ENCODE results near the gene PLXNA4. TPM values are rescaled to one million over a fixed set of nuclear protein-coding genes. Genes with fewer than 3 reads are reported as not detected.
A peak's percentile ranks its signal among the peaks of the same experiment; 100 is the strongest.

PLXNA4 gene
- total and polyA plus RNA-seq, 8 donors = 0.15 to 12.8 (median 1.6) TPM

GRCh38 chr7:132112657-132113056 lies 463.6 kb downstream of the PLXNA4 start:
- intact Hi-C loops (cut with DNase I; ENCODE audit: low total_unique reads) = no loop called here
- H3K9me3 ChIP-seq = no peaks in the 10 kb centered on the region
- H3K27ac ChIP-seq = no peak overlapping the region
- TF ChIP-seq POLR2A (IDR thresholded peaks at IDR 0.05) (no peak), POLR2AphosphoS5 (IDR thresholded peaks at IDR 0.05) (no peak), EP300 (IDR thresholded peaks at IDR 0.05) (no peak)
- TF ChIP-seq, protein P1, sequence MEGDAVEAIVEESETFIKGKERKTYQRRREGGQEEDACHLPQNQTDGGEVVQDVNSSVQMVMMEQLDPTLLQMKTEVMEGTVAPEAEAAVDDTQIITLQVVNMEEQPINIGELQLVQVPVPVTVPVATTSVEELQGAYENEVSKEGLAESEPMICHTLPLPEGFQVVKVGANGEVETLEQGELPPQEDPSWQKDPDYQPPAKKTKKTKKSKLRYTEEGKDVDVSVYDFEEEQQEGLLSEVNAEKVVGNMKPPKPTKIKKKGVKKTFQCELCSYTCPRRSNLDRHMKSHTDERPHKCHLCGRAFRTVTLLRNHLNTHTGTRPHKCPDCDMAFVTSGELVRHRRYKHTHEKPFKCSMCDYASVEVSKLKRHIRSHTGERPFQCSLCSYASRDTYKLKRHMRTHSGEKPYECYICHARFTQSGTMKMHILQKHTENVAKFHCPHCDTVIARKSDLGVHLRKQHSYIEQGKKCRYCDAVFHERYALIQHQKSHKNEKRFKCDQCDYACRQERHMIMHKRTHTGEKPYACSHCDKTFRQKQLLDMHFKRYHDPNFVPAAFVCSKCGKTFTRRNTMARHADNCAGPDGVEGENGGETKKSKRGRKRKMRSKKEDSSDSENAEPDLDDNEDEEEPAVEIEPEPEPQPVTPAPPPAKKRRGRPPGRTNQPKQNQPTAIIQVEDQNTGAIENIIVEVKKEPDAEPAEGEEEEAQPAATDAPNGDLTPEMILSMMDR (IDR thresholded peaks at IDR 0.05) = no peak
- no peaks in the 10 kb centered on the region for H3K36me3 ChIP-seq
- H3K4me1 ChIP-seq = no peaks in the 10 kb centered on the region
- H3K27me3 ChIP-seq = no peaks in the 10 kb centered on the region
- H3K4me3 ChIP-seq = no peak overlapping the region
- 59 to 74% (median 68%) methylated on average over 4 of the region's 4 CpGs for WGBS, 5 donors
- peak in 1 of 2 donors; percentile 24 for DNase-seq

GRCh38 chr7:132112106-132112505 lies 464.2 kb downstream of the PLXNA4 start:
- TF ChIP-seq, protein P1 (IDR thresholded peaks at IDR 0.05) = no peak
- TF ChIP-seq EP300 (IDR thresholded peaks at IDR 0.05) = no peak
- no peak for TF ChIP-seq POLR2AphosphoS5 (IDR thresholded peaks at IDR 0.05)
- no peak for TF ChIP-seq POLR2A (IDR thresholded peaks at IDR 0.05)
- DNase-seq = no peak
- intact Hi-C loops (cut with DNase I; ENCODE audit: low total_unique reads) = no loop called here
- no peaks in the 10 kb centered on the region for H3K9me3 ChIP-seq
- no peaks in the 10 kb centered on the region for H3K36me3 ChIP-seq
- no peaks in the 10 kb centered on the region for H3K27me3 ChIP-seq
- H3K4me1 ChIP-seq = no peaks in the 10 kb centered on the region
- H3K4me3 ChIP-seq = no peak overlapping the region
- no peak overlapping the region for H3K27ac ChIP-seq
- WGBS, 5 donors = 73 to 92% (median 86%) methylated on average over 1 to 2 of the region's 2 CpGs

- no peaks in the 10 kb centered on the region for H3K4me1 ChIP-seq
- 61 to 72% (median 64%) methylated on average over 3 of the region's 3 CpGs for WGBS, 5 donors
- H3K36me3 ChIP-seq = no peaks in the 10 kb centered on the region
- intact Hi-C loops (cut with DNase I; ENCODE audit: low total_unique reads) = no loop called here
- TF ChIP-seq EP300 (IDR thresholded peaks at IDR 0.05) = no peak
- no peak for TF ChIP-seq POLR2AphosphoS5 (IDR thresholded peaks at IDR 0.05)
- TF ChIP-seq, protein P1 (IDR thresholded peaks at IDR 0.05) = no peak
- TF ChIP-seq POLR2A (IDR thresholded peaks at IDR 0.05) = no peak
- H3K4me3 ChIP-seq = no peak overlapping the region
- DNase-seq = no peak
- no peak overlapping the region for H3K27ac ChIP-seq
- no peaks in the 10 kb centered on the region for H3K27me3 ChIP-seq
- H3K9me3 ChIP-seq = no peaks in the 10 kb centered on the region
Measured at GRCh38 chr7:132110692-132111091, 465.6 kb downstream of the PLXNA4 start.

GRCh38 chr7:132109769-132110168 lies 466.5 kb downstream of the PLXNA4 start:
- H3K27ac ChIP-seq = no peak overlapping the region
- no peaks in the 10 kb centered on the region for H3K4me1 ChIP-seq
- TF ChIP-seq, protein P1 (IDR thresholded peaks at IDR 0.05) = no peak
- TF ChIP-seq POLR2A (IDR thresholded peaks at IDR 0.05) (no peak), EP300 (IDR thresholded peaks at IDR 0.05) (no peak), POLR2AphosphoS5 (IDR thresholded peaks at IDR 0.05) (no peak)
- no peaks in the 10 kb centered on the region for H3K27me3 ChIP-seq
- WGBS, 5 donors = 92 to 100% (median 100%) methylated on average over 1 of the region's 1 CpG
- H3K9me3 ChIP-seq = no peaks in the 10 kb centered on the region
- no peak overlapping the region for H3K4me3 ChIP-seq
- intact Hi-C loops (cut with DNase I; ENCODE audit: low total_unique reads) = no loop called here
- no peaks in the 10 kb centered on the region for H3K36me3 ChIP-seq
- no peak for DNase-seq

All from stomach (tissue), 9 donors.